ENCODE data around the gene LIPF. TPM values are rescaled to one million over a fixed set of nuclear protein-coding genes. Genes with fewer than 3 reads are reported as not detected.

LIPF gene
- total RNA-seq, 1 experiment from 2014 or later, result not detected

GRCh38 chr10:88642963-88643362 is 21.3 kb upstream of the LIPF start:
- ChIA-PET POLR2A (no interaction called here), CTCF (no interaction called here)
- H3K4me3 Mint-ChIP-seq, result no peak overlapping the region
- DNase-seq (ENCODE audit: low spot score) (no peak), ATAC-seq (no peak)
- H3K4me1 Mint-ChIP-seq, result no peaks in the 10 kb centered on the region
- H3K27me3 Mint-ChIP-seq (ENCODE audit: low read depth), result peaks cover 7% of the 10 kb centered on the region; the same call in 1 of the 2 replicates
- no peak overlapping the region for H3K27ac Mint-ChIP-seq
- TF ChIP-seq ZBTB21 (CRISPR knock-in tag; IDR thresholded peaks at IDR 0.05; ENCODE audit: borderline replicate concordance) (no peak), CBFB (CRISPR knock-in tag; IDR thresholded peaks at IDR 0.05; ENCODE audit: low read depth) (no peak), TP53 (CRISPR knock-in tag; IDR thresholded peaks at IDR 0.05) (no peak), ZNF317 (CRISPR knock-in tag; IDR thresholded peaks at IDR 0.05; ENCODE audit: borderline replicate concordance, low read depth) (no peak), ATF2 (CRISPR knock-in tag; IDR thresholded peaks at IDR 0.05; ENCODE audit: borderline replicate concordance, low read depth) (no peak), NFYB (CRISPR knock-in tag; conservative IDR thresholded peaks at IDR 0.05; ENCODE audit: low read depth) (no peak), ZNF425 (CRISPR knock-in tag; conservative IDR thresholded peaks at IDR 0.05) (no peak), SMAD4 (CRISPR knock-in tag; IDR thresholded peaks at IDR 0.05) (no peak), GTF2I (CRISPR knock-in tag; conservative IDR thresholded peaks at IDR 0.05) (no peak), IRF2 (CRISPR knock-in tag; IDR thresholded peaks at IDR 0.05; ENCODE audit: borderline replicate concordance, low read depth) (no peak)
- H3K9me3 Mint-ChIP-seq, result peaks cover 8% of the 10 kb centered on the region
- no peaks in the 10 kb centered on the region for H3K36me3 Mint-ChIP-seq

- H3K4me1 Mint-ChIP-seq, result no peaks in the 10 kb centered on the region
- no peaks in the 10 kb centered on the region for H3K36me3 Mint-ChIP-seq
- H3K4me3 Mint-ChIP-seq, result no peak overlapping the region
- ChIA-PET CTCF (no interaction called here), POLR2A (no interaction called here)
- H3K9me3 Mint-ChIP-seq, result no peaks in the 10 kb centered on the region
- ATAC-seq, result no peak
- no peak overlapping the region for H3K27ac Mint-ChIP-seq
- DNase-seq (ENCODE audit: low spot score), result no peak
- H3K27me3 Mint-ChIP-seq (ENCODE audit: low read depth), result peaks cover 6% of the 10 kb centered on the region; the same call in 1 of the 2 replicates
- TF ChIP-seq GRHL2 (CRISPR knock-in tag; IDR thresholded peaks at IDR 0.05; ENCODE audit: insufficient replicate concordance, severe bottlenecking) (no peak), ATF1 (CRISPR knock-in tag; IDR thresholded peaks at IDR 0.05) (no peak), TEAD4 (CRISPR knock-in tag; IDR thresholded peaks at IDR 0.05) (no peak), E2F4 (CRISPR knock-in tag; IDR thresholded peaks at IDR 0.05; ENCODE audit: borderline replicate concordance, low read depth) (no peak), ZNF219 (CRISPR knock-in tag; IDR thresholded peaks at IDR 0.05; ENCODE audit: borderline replicate concordance) (no peak), ERG (CRISPR knock-in tag; IDR thresholded peaks at IDR 0.05) (no peak), FOXK1 (CRISPR knock-in tag; IDR thresholded peaks at IDR 0.05) (no peak), MXD4 (CRISPR knock-in tag; IDR thresholded peaks at IDR 0.05; ENCODE audit: borderline replicate concordance) (no peak), HMGA2 (CRISPR knock-in tag; IDR thresholded peaks at IDR 0.05) (no peak), TEAD1 (CRISPR knock-in tag; IDR thresholded peaks at IDR 0.05) (no peak), USF2 (CRISPR knock-in tag; IDR thresholded peaks at IDR 0.05) (no peak), ZNF532 (CRISPR knock-in tag; IDR thresholded peaks at IDR 0.05; ENCODE audit: borderline replicate concordance) (no peak), FOXP1 (CRISPR knock-in tag; IDR thresholded peaks at IDR 0.05; ENCODE audit: borderline replicate concordance) (no peak), ZNF317 (CRISPR knock-in tag; IDR thresholded peaks at IDR 0.05; ENCODE audit: borderline replicate concordance, low read depth) (no peak), ELF4 (CRISPR knock-in tag; IDR thresholded peaks at IDR 0.05; ENCODE audit: low read depth) (no peak), FOXJ3 (CRISPR knock-in tag; IDR thresholded peaks at IDR 0.05; ENCODE audit: borderline replicate concordance) (no peak)
These were observed 17.1 kb upstream of the LIPF start for GRCh38 chr10:88647061-88647615.

Data from WTC11 (cell line).